Upper lobe of left lung (tissue), 6 donors: Measurements from ENCODE around the gene DFFA. TPM values are rescaled to one million over a fixed set of nuclear protein-coding genes. Genes with fewer than 3 reads are reported as not detected.

ENCODE experiments used
- ATAC-seq, 2 donors: fragments of 200-7000 bp; cut with Tn5 transposase; one replicate each; pipeline ENCODE4 v1.9.1; 2022; ENCODE audit warnings: mild to moderate bottlenecking in 2 of 2, moderate library complexity in 2 of 2; ENCODE audit not compliant: low FRiP score in 2 of 2
- DNase-seq, 2 donors: peaks; one replicate each; pipeline ENCODE4 v3.0.0-alpha.2; 2019 to 2020
- H3K27ac ChIP-seq, 4 donors: fragments of 200-600 bp; sonication (generic); one replicate each; pipeline ENCODE4 v1.5.1; 2016 to 2019
- H3K27me3 ChIP-seq, 4 donors: fragments of 200-600 bp; sonication (generic); one replicate each; pipeline ENCODE4 v1.5.1; 2017 to 2019
- H3K36me3 ChIP-seq, 4 donors: fragments of 200-600 bp; sonication (generic); one replicate each; pipeline ENCODE4 v1.5.1; 2016 to 2019
- H3K4me1 ChIP-seq, 4 donors: fragments of 200-600 bp; sonication (generic); one replicate each; pipeline ENCODE4 v1.5.1; 2018 to 2019
- H3K4me3 ChIP-seq, 4 donors: fragments of 200-600 bp; sonication (generic); one replicate each; pipeline ENCODE4 v1.5.1; 2017 to 2019; ENCODE audit warnings: mild to moderate bottlenecking in 2 of 4, moderate library complexity in 1 of 4
- H3K9me3 ChIP-seq, 4 donors: fragments of 200-600 bp; sonication (generic); one replicate each; pipeline ENCODE4 v1.5.1; 2018 to 2019
- CTCF ChIP-seq, 6 experiments: fragments of 450-650 bp in 4 of 6; fragments of 200-600 bp in 2 of 6; sonication (generic) in 2 of 6; IDR thresholded peaks; one replicate each; pipeline ENCODE4 v1.5.1; 2016 to 2019; ENCODE audit warnings: antibody characterized with exemption in 6 of 6
- EP300 ChIP-seq, 4 donors: sonication (generic); formaldehyde crosslinking; IDR thresholded peaks; one replicate each; pipeline ENCODE4 v1.5.1; 2017; ENCODE audit warnings: antibody characterized with exemption in 4 of 4, control low read depth in 2 of 4
- POLR2A ChIP-seq, 4 donors: fragments of 450-650 bp; IDR thresholded peaks; one replicate each; pipeline ENCODE4 v1.5.1; 2016 to 2017; ENCODE audit warnings: antibody characterized with exemption in 4 of 4, mild to moderate bottlenecking in 2 of 4
- POLR2AphosphoS5 ChIP-seq, 2 donors: sonication (generic); formaldehyde crosslinking; IDR thresholded peaks; one replicate each; pipeline ENCODE4 v1.5.1; 2017; ENCODE audit warnings: antibody characterized with exemption in 2 of 2
- WGBS, 2 donors: methylation state at CpG; one replicate each; pipeline ENCODE4 v1.1.5; 2017 to 2018; 5-methylcytosine and 5-hydroxymethylcytosine counted together
- total RNA-seq, 6 donors: library from RNA; depleted of rRNA in 4 of 6; stranded (reverse); fragments of >200 nt in 4 of 6; gene quantifications; one replicate each; pipeline versions ENCODE4 v1.1.0 to v1.2.1, GENCODE V29; 2016 to 2021
- donor health status: DM: no; HTN: no; CAD: no; lungs with moderate emphysema.
- donor health status: DM: no; HTN: yes; CAD: no; lungs with severe emphysema.

Gene DFFA
- total RNA-seq, 6 donors from 2014 or later, result 15.8 to 37.2 (median 22.9) TPM

- H3K9me3 ChIP-seq, result no peaks in the 10 kb centered on the region
- H3K4me3 ChIP-seq, result no peak overlapping the region
- 53 to 58% methylated on average over 6 of the region's 6 CpGs for WGBS, 2 donors
- no peak for ATAC-seq
- no peaks in the 10 kb centered on the region for H3K36me3 ChIP-seq
- peaks cover 0 to 9% (median 2%) of the 10 kb centered on the region in 4 donors for H3K4me1 ChIP-seq
- no peak for DNase-seq
- H3K27me3 ChIP-seq, result no peaks in the 10 kb centered on the region
- TF ChIP-seq POLR2AphosphoS5 (IDR thresholded peaks at IDR 0.05) (no peak), EP300 (IDR thresholded peaks at IDR 0.05) (no peak), CTCF (IDR thresholded peaks at IDR 0.05) (no peak), POLR2A (IDR thresholded peaks at IDR 0.05) (no peak)
- no peak overlapping the region for H3K27ac ChIP-seq
Observed at GRCh38 chr1:10450836-10451235, 21.5 kb downstream of the DFFA start.

GRCh38 chr1:10450156-10450814, 22.0 kb downstream of the DFFA start:
- Histone ChIP-seq H3K27me3 (no peaks in the 10 kb centered on the region), H3K27ac (no peak overlapping the region), H3K4me3 (no peak overlapping the region), H3K9me3 (no peaks in the 10 kb centered on the region), H3K36me3 (no peaks in the 10 kb centered on the region), H3K4me1 (peaks cover 0 to 9% (median 2%) of the 10 kb centered on the region in 4 donors)
- DNase-seq (peak in 1 of 2 donors; percentile 70), ATAC-seq (peak in 1 of 2 donors; percentile 40)
- TF ChIP-seq POLR2A (IDR thresholded peaks at IDR 0.05) (no peak), EP300 (IDR thresholded peaks at IDR 0.05) (no peak), CTCF (IDR thresholded peaks at IDR 0.05) (no peak), POLR2AphosphoS5 (IDR thresholded peaks at IDR 0.05) (no peak)
- WGBS, 2 donors, result 82 to 92% methylated on average over 19 to 20 of the region's 21 CpGs

GRCh38 chr1:10449751-10450150, 22.6 kb downstream of the DFFA start, which contains the start of gene CORT:
CORT (plus strand) TSS chr1:10450031; CDS start chr1:10450224, 193 bp downstream.
- Histone ChIP-seq H3K9me3 (no peaks in the 10 kb centered on the region), H3K4me3 (no peak within 1 kb of the TSS), H3K36me3 (peaks cover 0 to 2% (median 0%) of the 10 kb centered on the region in 4 donors), H3K4me1 (peaks cover 0 to 9% (median 2%) of the 10 kb centered on the region in 4 donors), H3K27ac (no peak within 1 kb of the TSS), H3K27me3 (no peaks in the 10 kb centered on the region)
- DNase-seq (no peak), ATAC-seq (no peak)
- TF ChIP-seq POLR2AphosphoS5 (IDR thresholded peaks at IDR 0.05) (no peak), POLR2A (IDR thresholded peaks at IDR 0.05) (no peak), CTCF (IDR thresholded peaks at IDR 0.05) (no peak), EP300 (IDR thresholded peaks at IDR 0.05) (no peak)
- WGBS, 2 donors, result 91 to 93% methylated on average over 10 of the region's 10 CpGs

GRCh38 chr1:10446790-10447422, 25.4 kb downstream of the DFFA start:
- 92 to 99% methylated on average over 7 of the region's 7 CpGs for WGBS, 2 donors
- no peak for DNase-seq
- H3K4me3 ChIP-seq, result no peak overlapping the region
- no peak overlapping the region for H3K27ac ChIP-seq
- H3K9me3 ChIP-seq, result no peaks in the 10 kb centered on the region
- TF ChIP-seq POLR2AphosphoS5 (IDR thresholded peaks at IDR 0.05), result no peak
- H3K4me1 ChIP-seq, result peaks cover 0 to 7% (median 2%) of the 10 kb centered on the region in 4 donors
- peaks cover 0 to 7% (median 0%) of the 10 kb centered on the region in 4 donors for H3K36me3 ChIP-seq
- no peak for ATAC-seq
- no peaks in the 10 kb centered on the region for H3K27me3 ChIP-seq

GRCh38 chr1:10444795-10445397, 27.4 kb downstream of the DFFA start:
- Histone ChIP-seq H3K27me3 (no peaks in the 10 kb centered on the region), H3K9me3 (no peaks in the 10 kb centered on the region), H3K36me3 (peaks cover 0 to 14% (median 1%) of the 10 kb centered on the region in 4 donors), H3K4me3 (no peak overlapping the region), H3K4me1 (no peaks in the 10 kb centered on the region), H3K27ac (no peak overlapping the region)
- TF ChIP-seq POLR2A (IDR thresholded peaks at IDR 0.05) (no peak), POLR2AphosphoS5 (IDR thresholded peaks at IDR 0.05) (no peak), EP300 (IDR thresholded peaks at IDR 0.05) (no peak), CTCF (IDR thresholded peaks at IDR 0.05) (no peak)
- ATAC-seq, result no peak
- 93 to 94% methylated on average over 7 of the region's 7 CpGs for WGBS, 2 donors
- no peak for DNase-seq
